ENCODE data around the gene CRTC3.
"Not testable (repeated sequence)": the region's sequence is repeated elsewhere in the genome, so short reads cannot be mapped to it uniquely, and the experiment has no call there.

CRTC3 gene

GRCh38 chr15:90666135-90666909 lies 136.6 kb downstream of the CRTC3 start:
- Histone ChIP-seq H3K27ac (ENCODE audit: low read depth, low read length) (no peak overlapping the region), H3K9ac (ENCODE audit: low read length) (no peak overlapping the region), H3K36me3 (ENCODE audit: control insufficient read depth, insufficient read depth, low read length) (no peaks in the 10 kb centered on the region), H3K4me1 (ENCODE audit: control insufficient read depth, insufficient read depth, low read length) (no peaks in the 10 kb centered on the region; the same call in 1 of the 2 replicates), H3K4me3 (ENCODE audit: low read depth, low read length) (no peak overlapping the region; the same call in 1 of the 2 replicates), H3K27me3 (ENCODE audit: control insufficient read depth, insufficient read depth, low read length) (no peaks in the 10 kb centered on the region), H3K9me3 (ENCODE audit: control insufficient read depth, insufficient read depth, low read depth, low read length) (no peaks in the 10 kb centered on the region)

GRCh38 chr15:90667073-90667754 lies 137.5 kb downstream of the CRTC3 start:
- no peaks in the 10 kb centered on the region; the same call in 1 of the 2 replicates for H3K4me1 ChIP-seq (ENCODE audit: control insufficient read depth, insufficient read depth, low read length)
- no peak overlapping the region for H3K27ac ChIP-seq (ENCODE audit: low read depth, low read length)
- H3K9me3 ChIP-seq (ENCODE audit: control insufficient read depth, insufficient read depth, low read depth, low read length): no peaks in the 10 kb centered on the region
- no peaks in the 10 kb centered on the region for H3K27me3 ChIP-seq (ENCODE audit: control insufficient read depth, insufficient read depth, low read length)
- H3K4me3 ChIP-seq (ENCODE audit: low read depth, low read length): no peak overlapping the region
- no peak overlapping the region for H3K9ac ChIP-seq (ENCODE audit: low read length)
- no peaks in the 10 kb centered on the region for H3K36me3 ChIP-seq (ENCODE audit: control insufficient read depth, insufficient read depth, low read length)

- not testable (repeated sequence) for H3K27ac ChIP-seq (ENCODE audit: low read depth, low read length); H3K36me3 ChIP-seq (ENCODE audit: control insufficient read depth, insufficient read depth, low read length); H3K9me3 ChIP-seq (ENCODE audit: control insufficient read depth, insufficient read depth, low read depth, low read length)
Observed at GRCh38 chr15:90667755-90668345, 138.1 kb downstream of the CRTC3 start.

GRCh38 chr15:90670631-90671030 lies 140.9 kb downstream of the CRTC3 start:
- H3K27ac ChIP-seq (ENCODE audit: low read depth, low read length); H3K9me3 ChIP-seq (ENCODE audit: control insufficient read depth, insufficient read depth, low read depth, low read length); H3K4me3 ChIP-seq (ENCODE audit: low read depth, low read length); H3K4me1 ChIP-seq (ENCODE audit: control insufficient read depth, insufficient read depth, low read length); H3K36me3 ChIP-seq (ENCODE audit: control insufficient read depth, insufficient read depth, low read length); H3K9ac ChIP-seq (ENCODE audit: low read length); H3K27me3 ChIP-seq (ENCODE audit: control insufficient read depth, insufficient read depth, low read length): not testable (repeated sequence)

More at GRCh38 chr15:90667755-90668345, 138.1 kb downstream of the CRTC3 start:
- H3K27me3 ChIP-seq (ENCODE audit: control insufficient read depth, insufficient read depth, low read length); H3K4me3 ChIP-seq (ENCODE audit: low read depth, low read length); H3K9ac ChIP-seq (ENCODE audit: low read length); H3K4me1 ChIP-seq (ENCODE audit: control insufficient read depth, insufficient read depth, low read length): not testable (repeated sequence)

- Histone ChIP-seq H3K9me3 (ENCODE audit: control insufficient read depth, insufficient read depth, low read depth, low read length) (no peaks in the 10 kb centered on the region), H3K9ac (ENCODE audit: low read length) (no peak overlapping the region), H3K4me1 (ENCODE audit: control insufficient read depth, insufficient read depth, low read length) (no peaks in the 10 kb centered on the region), H3K36me3 (ENCODE audit: control insufficient read depth, insufficient read depth, low read length) (no peaks in the 10 kb centered on the region), H3K27me3 (ENCODE audit: control insufficient read depth, insufficient read depth, low read length) (no peaks in the 10 kb centered on the region), H3K4me3 (ENCODE audit: low read depth, low read length) (no peak overlapping the region), H3K27ac (ENCODE audit: low read depth, low read length) (no peak overlapping the region)
Observed at GRCh38 chr15:90671216-90671615, 141.5 kb downstream of the CRTC3 start.

GRCh38 chr15:90673357-90673756 lies 143.6 kb downstream of the CRTC3 start:
- H3K36me3 ChIP-seq (ENCODE audit: control insufficient read depth, insufficient read depth, low read length); H3K27ac ChIP-seq (ENCODE audit: low read depth, low read length); H3K27me3 ChIP-seq (ENCODE audit: control insufficient read depth, insufficient read depth, low read length); H3K4me3 ChIP-seq (ENCODE audit: low read depth, low read length); H3K9ac ChIP-seq (ENCODE audit: low read length); H3K4me1 ChIP-seq (ENCODE audit: control insufficient read depth, insufficient read depth, low read length); H3K9me3 ChIP-seq (ENCODE audit: control insufficient read depth, insufficient read depth, low read depth, low read length): not testable (repeated sequence)

- Histone ChIP-seq H3K27ac (ENCODE audit: low read depth, low read length) (no peak overlapping the region), H3K27me3 (ENCODE audit: control insufficient read depth, insufficient read depth, low read length) (no peaks in the 10 kb centered on the region), H3K4me1 (ENCODE audit: control insufficient read depth, insufficient read depth, low read length) (no peaks in the 10 kb centered on the region), H3K9ac (ENCODE audit: low read length) (no peak overlapping the region), H3K9me3 (ENCODE audit: control insufficient read depth, insufficient read depth, low read depth, low read length) (no peaks in the 10 kb centered on the region), H3K4me3 (ENCODE audit: low read depth, low read length) (no peak overlapping the region), H3K36me3 (ENCODE audit: control insufficient read depth, insufficient read depth, low read length) (no peaks in the 10 kb centered on the region)
Observed at GRCh38 chr15:90674476-90674875, 144.8 kb downstream of the CRTC3 start.

GRCh38 chr15:90675464-90675863 lies 145.7 kb downstream of the CRTC3 start:
- Histone ChIP-seq H3K27me3 (ENCODE audit: control insufficient read depth, insufficient read depth, low read length) (no peaks in the 10 kb centered on the region), H3K36me3 (ENCODE audit: control insufficient read depth, insufficient read depth, low read length) (no peaks in the 10 kb centered on the region), H3K9me3 (ENCODE audit: control insufficient read depth, insufficient read depth, low read depth, low read length) (no peaks in the 10 kb centered on the region), H3K27ac (ENCODE audit: low read depth, low read length) (no peak overlapping the region), H3K4me3 (ENCODE audit: low read depth, low read length) (no peak overlapping the region), H3K4me1 (ENCODE audit: control insufficient read depth, insufficient read depth, low read length) (no peaks in the 10 kb centered on the region), H3K9ac (ENCODE audit: low read length) (no peak overlapping the region)

- Histone ChIP-seq H3K4me1 (ENCODE audit: control insufficient read depth, insufficient read depth, low read length) (no peaks in the 10 kb centered on the region), H3K27ac (ENCODE audit: low read depth, low read length) (no peak overlapping the region), H3K36me3 (ENCODE audit: control insufficient read depth, insufficient read depth, low read length) (no peaks in the 10 kb centered on the region), H3K4me3 (ENCODE audit: low read depth, low read length) (no peak overlapping the region), H3K9ac (ENCODE audit: low read length) (no peak overlapping the region), H3K9me3 (ENCODE audit: control insufficient read depth, insufficient read depth, low read depth, low read length) (no peaks in the 10 kb centered on the region), H3K27me3 (ENCODE audit: control insufficient read depth, insufficient read depth, low read length) (no peaks in the 10 kb centered on the region)
Observed at GRCh38 chr15:90677807-90678790, 148.4 kb downstream of the CRTC3 start.

GRCh38 chr15:90679959-90680358 lies 150.2 kb downstream of the CRTC3 start:
- Histone ChIP-seq H3K4me3 (ENCODE audit: low read depth, low read length) (no peak overlapping the region), H3K27me3 (ENCODE audit: control insufficient read depth, insufficient read depth, low read length) (no peaks in the 10 kb centered on the region), H3K4me1 (ENCODE audit: control insufficient read depth, insufficient read depth, low read length) (peaks cover 6% of the 10 kb centered on the region; the same call in 1 of the 2 replicates), H3K9me3 (ENCODE audit: control insufficient read depth, insufficient read depth, low read depth, low read length) (no peaks in the 10 kb centered on the region), H3K27ac (ENCODE audit: low read depth, low read length) (no peak overlapping the region), H3K9ac (ENCODE audit: low read length) (no peak overlapping the region), H3K36me3 (ENCODE audit: control insufficient read depth, insufficient read depth, low read length) (no peaks in the 10 kb centered on the region)
